B cell (primary cell): ENCODE data around the gene DFFA. TPM values are rescaled to one million over a fixed set of nuclear protein-coding genes. Genes with fewer than 3 reads are reported as not detected.

Experiments
- ATAC-seq: fragments of 200-7000 bp; cut with Tn5 transposase; one replicate; pipeline ENCODE4 v1.10.0; 2021; ENCODE audit warnings: low read depth, mild to moderate bottlenecking, moderate number of reproducible peaks, moderate library complexity
- CTCF ChIA-PET: fragments of 350-600 bp; sonication (Branson Sonifier 250); formaldehyde crosslinking; loops from one replicate; lab custom pipeline; 2021; ENCODE audit warnings: antibody characterized with exemption, inconsistent platforms; lab: Charles Lee
- POLR2A ChIA-PET: fragments of 350-600 bp; sonication (Branson Sonifier 250); formaldehyde crosslinking; loops from one replicate; lab custom pipeline; 2021; ENCODE audit warnings: antibody characterized with exemption; lab: Charles Lee
- DNase-seq: peaks from one replicate; pipeline ENCODE4 v3.0.0; 2013
- H2AFZ ChIP-seq: 2 replicates; pipeline ENCODE4 v1.6.1; 2012; ENCODE audit warnings: mild to moderate bottlenecking, low read depth, low read length; ENCODE audit not compliant: insufficient read depth, poor library complexity, severe bottlenecking
- H3K27ac ChIP-seq, 2 donors: 1 replicate in 1 of 2; 2 replicates in 1 of 2; pipeline ENCODE4 v1.5.1; 2012 to 2013; ENCODE audit warnings: low read length in 2 of 2, mild to moderate bottlenecking in 2 of 2, moderate library complexity in 1 of 2
- H3K27me3 ChIP-seq, 4 experiments: fragments of 200-600 bp in 1 of 4; sonication (generic) in 1 of 4; replicated peaks in 1 of 4; 1 replicate in 2 of 4; 2 replicates in 2 of 4; pipeline versions ENCODE4 v1.6.1 to v1.7.0; 2013 to 2016; ENCODE audit warnings: low read length in 3 of 4, mild to moderate bottlenecking in 2 of 4, mixed read lengths in 1 of 4, moderate library complexity in 1 of 4; ENCODE audit not compliant: insufficient read depth in 4 of 4, control insufficient read depth in 3 of 4; ENCODE audit errors: control extremely low read depth in 1 of 4
- H3K36me3 ChIP-seq, 2 experiments: replicated peaks in 1 of 2; 1 replicate in 1 of 2; 2 replicates in 1 of 2; pipeline versions ENCODE4 v1.6.1 to v1.7.1; 2013; ENCODE audit warnings: low read length in 1 of 2; ENCODE audit not compliant: insufficient read depth in 2 of 2, control insufficient read depth in 1 of 2; ENCODE audit errors: control extremely low read depth in 1 of 2, extremely low read depth in 1 of 2
- H3K4me1 ChIP-seq, 2 donors: fragments of 200-600 bp in 1 of 2; sonication (generic) in 1 of 2; 1 replicate in 1 of 2; 2 replicates in 1 of 2; pipeline versions ENCODE4 v1.5.1 to v1.6.1; 2013 to 2017; ENCODE audit warnings: low read length in 2 of 2; ENCODE audit not compliant: control insufficient read depth in 2 of 2, insufficient read depth in 2 of 2
- H3K4me2 ChIP-seq: replicated peaks from 2 replicates; pipeline ENCODE3; 2012; ENCODE audit warnings: mild to moderate bottlenecking, low read depth, low read length; ENCODE audit not compliant: poor library complexity, severe bottlenecking
- H3K4me3 ChIP-seq, 5 experiments: fragments of 200-600 bp in 1 of 5; sonication (generic) in 1 of 5; 1 replicate in 3 of 5; 2 replicates in 2 of 5; pipeline versions ENCODE4 v1.5.1 to v1.7.0; 2011 to 2016; ENCODE audit warnings: low read length in 4 of 5, mild to moderate bottlenecking in 4 of 5, low read depth in 2 of 5, control low read depth in 1 of 5, moderate library complexity in 1 of 5; ENCODE audit not compliant: insufficient read depth in 1 of 5; ENCODE audit errors: control extremely low read depth in 1 of 5, extremely low read depth in 1 of 5
- H3K79me2 ChIP-seq: fragments of 200-600 bp; sonication (generic); one replicate; pipeline ENCODE4 v1.6.0; 2016; ENCODE audit warnings: low read length; ENCODE audit not compliant: control insufficient read depth, insufficient read depth
- H3K9ac ChIP-seq: fragments of 200-600 bp; sonication (generic); 2 replicates; pipeline ENCODE4 v1.6.1; 2017; ENCODE audit warnings: mild to moderate bottlenecking, low read length, moderate library complexity
- H3K9me3 ChIP-seq, 3 donors: one replicate each; pipeline versions ENCODE4 v1.6.1 to v1.7.1; 2013; ENCODE audit warnings: low read length in 2 of 3; ENCODE audit not compliant: control insufficient read depth in 2 of 3, insufficient read depth in 1 of 3; ENCODE audit errors: control extremely low read depth in 1 of 3
- H4K20me1 ChIP-seq: 2 replicates; pipeline ENCODE4 v1.6.0; 2012; ENCODE audit warnings: mild to moderate bottlenecking, low read length; ENCODE audit not compliant: insufficient read depth, control insufficient read depth, poor library complexity, severe bottlenecking
- H3K27ac Mint-ChIP-seq: one replicate; pipeline ENCODE4 v1.8.0; 2021; ENCODE audit warnings: mixed read lengths
- H3K27me3 Mint-ChIP-seq: one replicate; pipeline ENCODE4 v1.8.0; 2021; ENCODE audit warnings: mixed read lengths
- H3K4me1 Mint-ChIP-seq: one replicate; pipeline ENCODE4 v1.8.0; 2021; ENCODE audit warnings: mixed read lengths
- H3K4me3 Mint-ChIP-seq: one replicate; pipeline ENCODE4 v1.8.0; 2021; ENCODE audit warnings: mixed read lengths
- H3K9me3 Mint-ChIP-seq: one replicate; pipeline ENCODE4 v1.8.0; 2022; ENCODE audit warnings: mixed read lengths; ENCODE audit not compliant: insufficient read depth
- EZH2 ChIP-seq: IDR thresholded peaks from 2 replicates; pipeline ENCODE4 v1.6.1; 2012; ENCODE audit warnings: borderline replicate concordance, low read depth, mild to moderate bottlenecking, moderate library complexity, low read length; ENCODE audit not compliant: insufficient read depth, poor library complexity, severe bottlenecking
- WGBS: methylation state at CpG from one replicate; pipeline ENCODE4 v1.1.5; 2013; ENCODE audit warnings: missing lambda C conversion rate; ENCODE audit not compliant: insufficient coverage; 5-methylcytosine and 5-hydroxymethylcytosine counted together
- intact Hi-C: fragments of 100-400 bp; cut with micrococcal nuclease; formaldehyde crosslinking; loops from one replicate; pipeline ENCODE4 v1.10.0; 2022
- polyA plus RNA-seq: library from polyadenylated mRNA; depleted of rRNA; stranded (reverse); fragments of >200 nt; gene quantifications from 2 replicates; pipeline ENCODE4 v1.2.3, GENCODE V29; 2012
- total RNA-seq, 2 donors: library from RNA; stranded (reverse); fragments of 120-200 nt in 1 of 2; gene quantifications; 1 replicate in 1 of 2; 2 replicates in 1 of 2; pipeline versions ENCODE4 v1.2.3 to v1.2.4, GENCODE V29; 2013 to 2022
- TF ChIP-seq, protein P1 (sequence below): fragments of 200-600 bp; IDR thresholded peaks from one replicate; pipeline ENCODE4 v1.8.0; 2022; ENCODE audit warnings: antibody characterized with exemption, mild to moderate bottlenecking

The DFFA gene
- total and polyA plus RNA-seq, 2 donors (not counting 1 experiment from before 2014, with no cell fraction given), result 12.0 to 30.7 TPM

DNA sequence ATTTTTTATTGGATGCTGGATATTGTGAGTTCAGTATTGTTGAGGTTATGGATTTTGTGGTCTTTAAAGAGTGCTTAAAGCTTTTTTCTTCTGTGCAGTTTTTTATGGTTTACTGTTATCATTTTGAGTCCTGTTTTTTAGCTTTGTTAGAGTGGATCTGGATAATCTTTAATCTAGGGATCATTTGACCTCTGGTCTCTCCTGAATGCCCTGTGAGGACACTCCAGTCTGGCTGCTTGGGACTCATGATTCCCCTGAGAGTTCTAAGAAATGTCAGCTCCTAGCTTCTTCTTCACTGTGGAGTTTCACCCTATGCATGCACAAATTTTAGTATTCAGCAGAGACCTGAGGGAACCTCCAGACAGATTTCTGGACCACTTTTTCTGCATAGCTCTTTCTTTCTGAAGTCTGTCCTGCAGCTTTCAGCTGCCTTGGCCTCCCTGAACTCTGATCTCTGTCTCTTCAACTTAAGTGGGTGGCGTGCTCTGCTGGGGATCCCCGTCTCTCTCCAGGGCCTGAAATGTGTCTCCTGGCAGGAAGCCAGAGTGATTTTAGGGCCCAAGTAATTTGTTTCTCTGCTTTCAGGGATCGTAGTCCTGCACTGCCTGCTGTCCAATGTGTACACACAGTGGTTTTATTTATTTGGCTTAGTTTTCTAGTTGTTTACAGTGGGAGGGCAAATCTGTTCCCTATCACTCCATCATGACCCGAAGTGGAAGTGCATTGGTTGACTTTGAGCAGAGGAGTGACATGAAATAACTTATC, 17.1 kb upstream of the DFFA start:
- Histone ChIP-seq H4K20me1 (peaks cover 11% of the 10 kb centered on the region), H3K4me1 (peaks cover 0 to 2% of the 10 kb centered on the region in 2 donors), H3K79me2 (peaks cover 87% of the 10 kb centered on the region), H3K27me3 (no peaks in the 10 kb centered on the region), H3K27ac (no peak overlapping the region), H3K36me3 (peaks cover 0 to 5% of the 10 kb centered on the region in 2 experiments), H3K4me3 (no peak overlapping the region), H2AFZ (no peak overlapping the region), H3K9ac (no peak overlapping the region), H3K9me3 (peaks cover 0 to 5% (median 2%) of the 10 kb centered on the region in 3 donors), H3K4me2 (no peak overlapping the region)
- Mint-ChIP-seq H3K9me3 (no peaks in the 10 kb centered on the region), H3K4me3 (no peak overlapping the region), H3K4me1 (peaks cover 7% of the 10 kb centered on the region), H3K27ac (no peak overlapping the region), H3K27me3 (no peaks in the 10 kb centered on the region)
- 77% methylated on average over 3 of the region's 4 CpGs for WGBS
- intact Hi-C loops, result no loop called here
- DNase-seq (no peak), ATAC-seq (no peak)
- POLR2A ChIA-PET, result no interaction called here
- CTCF ChIA-PET, result no interaction called here
- TF ChIP-seq EZH2, result no peak
- TF ChIP-seq, protein P1, sequence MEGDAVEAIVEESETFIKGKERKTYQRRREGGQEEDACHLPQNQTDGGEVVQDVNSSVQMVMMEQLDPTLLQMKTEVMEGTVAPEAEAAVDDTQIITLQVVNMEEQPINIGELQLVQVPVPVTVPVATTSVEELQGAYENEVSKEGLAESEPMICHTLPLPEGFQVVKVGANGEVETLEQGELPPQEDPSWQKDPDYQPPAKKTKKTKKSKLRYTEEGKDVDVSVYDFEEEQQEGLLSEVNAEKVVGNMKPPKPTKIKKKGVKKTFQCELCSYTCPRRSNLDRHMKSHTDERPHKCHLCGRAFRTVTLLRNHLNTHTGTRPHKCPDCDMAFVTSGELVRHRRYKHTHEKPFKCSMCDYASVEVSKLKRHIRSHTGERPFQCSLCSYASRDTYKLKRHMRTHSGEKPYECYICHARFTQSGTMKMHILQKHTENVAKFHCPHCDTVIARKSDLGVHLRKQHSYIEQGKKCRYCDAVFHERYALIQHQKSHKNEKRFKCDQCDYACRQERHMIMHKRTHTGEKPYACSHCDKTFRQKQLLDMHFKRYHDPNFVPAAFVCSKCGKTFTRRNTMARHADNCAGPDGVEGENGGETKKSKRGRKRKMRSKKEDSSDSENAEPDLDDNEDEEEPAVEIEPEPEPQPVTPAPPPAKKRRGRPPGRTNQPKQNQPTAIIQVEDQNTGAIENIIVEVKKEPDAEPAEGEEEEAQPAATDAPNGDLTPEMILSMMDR, result no peak

DNA sequence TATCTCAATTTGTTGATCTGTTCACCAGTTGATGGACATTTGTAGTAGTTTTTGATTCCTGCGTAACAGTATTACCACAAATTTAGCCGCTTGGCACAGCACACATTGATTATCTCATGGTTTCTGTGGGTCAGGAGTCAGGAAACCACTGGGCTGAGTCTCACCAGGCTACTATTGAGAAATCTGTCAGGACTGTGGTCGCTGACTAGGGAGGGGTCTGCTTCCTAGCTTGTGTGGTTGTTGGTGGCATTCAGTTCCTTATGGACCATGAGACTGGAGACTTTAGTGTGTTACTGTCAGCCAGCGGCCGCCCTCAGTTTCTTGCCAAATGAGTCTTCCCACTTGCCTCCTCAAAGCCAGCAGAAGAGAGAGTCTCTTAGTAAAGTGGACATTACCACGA, 12.2 kb upstream of the DFFA start:
- Mint-ChIP-seq H3K4me3 (no peak overlapping the region), H3K4me1 (peaks cover 3% of the 10 kb centered on the region), H3K9me3 (no peaks in the 10 kb centered on the region), H3K27ac (no peak overlapping the region), H3K27me3 (no peaks in the 10 kb centered on the region)
- no peak overlapping the region for H2AFZ ChIP-seq
- H3K9ac ChIP-seq, result no peak overlapping the region
- H3K79me2 ChIP-seq, result peaks cover 75% of the 10 kb centered on the region
- no peaks in the 10 kb centered on the region for H3K27me3 ChIP-seq
- peaks cover 0 to 5% of the 10 kb centered on the region in 2 experiments for H3K36me3 ChIP-seq
- H3K4me2 ChIP-seq, result no peak overlapping the region
- intact Hi-C loops, result no loop called here
- H3K27ac ChIP-seq, result no peak overlapping the region
- TF ChIP-seq, protein P1, result no peak
- TF ChIP-seq EZH2, result no peak
- ChIA-PET POLR2A (no interaction called here), CTCF (interaction anchor here (1.4 kb wide), 1 partner anchor 10 kb away, joined by 6 read pairs; no protein-coding TSS in a partner anchor)
- DNase-seq (no peak), ATAC-seq (no peak)
- WGBS, result 96% methylated on average over 3 of the region's 6 CpGs
- no peaks in the 10 kb centered on the region for H3K4me1 ChIP-seq
- peaks cover 0 to 5% (median 2%) of the 10 kb centered on the region in 3 donors for H3K9me3 ChIP-seq
- H3K4me3 ChIP-seq, result no peak overlapping the region
- H4K20me1 ChIP-seq, result no peaks in the 10 kb centered on the region
